ENCODE data around the gene HNF4A. TPM values are rescaled to one million over a fixed set of nuclear protein-coding genes. Genes with fewer than 3 reads are reported as not detected.

Gene HNF4A
- total and polyA plus RNA-seq, 2 of the 13 experiments (the other 11 are each of a cell fraction or from before 2014, with no cell fraction given) = 80.9 to 169 TPM

- TF ChIP-seq, protein P1, sequence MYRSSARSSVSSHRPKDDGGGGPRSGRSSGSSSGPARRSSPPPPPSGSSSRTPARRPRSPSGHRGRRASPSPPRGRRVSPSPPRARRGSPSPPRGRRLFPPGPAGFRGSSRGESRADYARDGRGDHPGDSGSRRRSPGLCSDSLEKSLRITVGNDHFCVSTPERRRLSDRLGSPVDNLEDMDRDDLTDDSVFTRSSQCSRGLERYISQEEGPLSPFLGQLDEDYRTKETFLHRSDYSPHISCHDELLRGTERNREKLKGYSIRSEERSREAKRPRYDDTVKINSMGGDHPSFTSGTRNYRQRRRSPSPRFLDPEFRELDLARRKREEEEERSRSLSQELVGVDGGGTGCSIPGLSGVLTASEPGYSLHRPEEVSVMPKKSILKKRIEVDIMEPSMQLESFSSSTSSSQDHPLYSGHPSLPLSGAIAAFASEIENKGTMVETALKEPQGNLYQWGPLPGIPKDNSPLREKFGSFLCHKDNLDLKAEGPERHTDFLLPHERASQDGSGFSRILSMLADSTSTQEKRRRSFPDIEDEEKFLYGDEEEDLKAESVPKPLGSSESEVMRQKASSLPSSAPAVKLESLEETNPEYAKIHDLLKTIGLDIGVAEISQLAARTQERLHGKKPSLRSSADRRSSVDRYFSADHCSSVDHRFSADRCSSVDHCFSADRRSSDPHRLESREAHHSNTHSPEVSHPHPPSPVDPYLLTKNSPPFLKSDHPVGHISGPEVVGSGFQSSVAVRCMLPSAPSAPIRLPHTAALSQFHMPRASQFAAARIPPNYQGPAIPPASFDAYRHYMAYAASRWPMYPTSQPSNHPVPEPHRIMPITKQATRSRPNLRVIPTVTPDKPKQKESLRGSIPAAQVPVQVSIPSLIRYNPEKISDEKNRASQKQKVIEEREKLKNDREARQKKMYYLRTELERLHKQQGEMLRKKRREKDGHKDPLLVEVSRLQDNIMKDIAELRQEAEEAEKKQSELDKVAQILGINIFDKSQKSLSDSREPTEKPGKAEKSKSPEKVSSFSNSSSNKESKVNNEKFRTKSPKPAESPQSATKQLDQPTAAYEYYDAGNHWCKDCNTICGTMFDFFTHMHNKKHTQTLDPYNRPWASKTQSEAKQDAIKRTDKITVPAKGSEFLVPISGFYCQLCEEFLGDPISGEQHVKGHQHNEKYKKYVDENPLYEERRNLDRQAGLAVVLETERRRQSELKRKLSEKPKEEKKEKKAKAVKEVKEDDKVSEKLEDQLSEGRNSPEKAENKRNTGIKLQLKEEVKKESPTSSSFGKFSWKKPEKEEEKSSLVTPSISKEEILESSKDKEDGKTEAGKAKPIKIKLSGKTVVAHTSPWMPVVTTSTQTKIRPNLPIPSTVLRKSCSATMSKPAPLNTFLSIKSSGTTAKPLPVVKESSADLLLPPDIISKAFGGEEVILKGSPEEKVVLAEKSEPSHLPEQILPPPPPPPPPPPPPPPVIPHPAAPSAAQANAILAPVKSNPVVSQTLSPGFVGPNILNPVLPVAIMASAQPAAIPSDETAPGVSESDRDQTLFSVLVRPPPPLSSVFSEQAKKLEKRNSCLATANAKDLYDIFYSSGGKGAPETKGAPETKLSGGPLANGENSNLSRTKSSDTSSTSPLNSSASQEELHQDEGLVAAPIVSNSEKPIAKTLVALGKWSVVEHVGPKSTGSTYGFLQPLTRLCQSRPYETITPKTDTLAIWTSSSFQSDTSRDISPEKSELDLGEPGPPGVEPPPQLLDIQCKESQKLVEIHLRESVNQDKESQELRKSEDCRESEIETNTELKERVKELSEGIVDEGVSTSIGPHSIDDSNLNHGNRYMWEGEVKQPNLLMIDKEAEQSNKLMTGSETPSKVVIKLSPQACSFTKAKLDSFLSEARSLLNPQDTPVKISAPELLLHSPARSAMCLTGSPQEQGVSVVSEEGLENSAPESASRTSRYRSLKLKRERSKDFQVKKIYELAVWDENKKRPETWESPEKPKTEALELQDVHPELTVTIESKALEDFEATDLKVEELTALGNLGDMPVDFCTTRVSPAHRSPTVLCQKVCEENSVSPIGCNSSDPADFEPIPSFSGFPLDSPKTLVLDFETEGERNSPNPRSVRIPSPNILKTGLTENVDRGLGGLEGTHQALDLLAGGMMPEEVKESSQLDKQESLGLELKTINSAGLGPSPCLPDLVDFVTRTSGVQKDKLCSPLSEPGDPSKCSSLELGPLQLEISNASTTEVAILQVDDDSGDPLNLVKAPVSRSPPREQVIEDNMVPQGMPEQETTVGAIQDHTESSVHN (CRISPR knock-in tag; IDR thresholded peaks at IDR 0.05) = no peak; the same call in 1 of the 2 replicates
- TF ChIP-seq SIN3B (IDR thresholded peaks at IDR 0.05; ENCODE audit: low read length) (peak; percentile 24; the same call in 1 of the 2 replicates), ZBTB7A (CRISPR knock-in tag; IDR thresholded peaks at IDR 0.05) (no peak), ZNF709 (CRISPR knock-in tag; IDR thresholded peaks at IDR 0.05) (0 out of 2 replicates have a peak, but pooled peaks have one; percentile 69), ELF1 (CRISPR knock-in tag; IDR thresholded peaks at IDR 0.05) (peak; percentile 60), HNRNPL (IDR thresholded peaks at IDR 0.05; ENCODE audit: low read depth, low read length) (0 out of 2 replicates have a peak, but pooled peaks have one; percentile 31), ZNF550 (CRISPR knock-in tag; IDR thresholded peaks at IDR 0.05; ENCODE audit: borderline replicate concordance) (no peak), HOXA5 (CRISPR knock-in tag; IDR thresholded peaks at IDR 0.05) (peak; percentile 11; the same call in 1 of the 2 replicates), TSC22D2 (CRISPR knock-in tag; IDR thresholded peaks at IDR 0.05; ENCODE audit: borderline replicate concordance) (0 out of 2 replicates have a peak, but pooled peaks have one; percentile 12), ATF6 (CRISPR knock-in tag; conservative IDR thresholded peaks at IDR 0.05) (peak; percentile 94; the same call in 1 of the 2 replicates), ZNF879 (CRISPR knock-in tag; IDR thresholded peaks at IDR 0.05) (no peak), SRSF4 (IDR thresholded peaks at IDR 0.05; ENCODE audit: low read depth, low read length, poor library complexity, severe bottlenecking) (no peak), KLF6 (CRISPR knock-in tag; IDR thresholded peaks at IDR 0.05) (no peak), ELF3 (CRISPR knock-in tag; IDR thresholded peaks at IDR 0.05) (peak; percentile 98), ZNF446 (CRISPR knock-in tag; IDR thresholded peaks at IDR 0.05) (peak; percentile 65; the same call in 1 of the 2 replicates)
- TF ChIP-seq, protein P2, sequence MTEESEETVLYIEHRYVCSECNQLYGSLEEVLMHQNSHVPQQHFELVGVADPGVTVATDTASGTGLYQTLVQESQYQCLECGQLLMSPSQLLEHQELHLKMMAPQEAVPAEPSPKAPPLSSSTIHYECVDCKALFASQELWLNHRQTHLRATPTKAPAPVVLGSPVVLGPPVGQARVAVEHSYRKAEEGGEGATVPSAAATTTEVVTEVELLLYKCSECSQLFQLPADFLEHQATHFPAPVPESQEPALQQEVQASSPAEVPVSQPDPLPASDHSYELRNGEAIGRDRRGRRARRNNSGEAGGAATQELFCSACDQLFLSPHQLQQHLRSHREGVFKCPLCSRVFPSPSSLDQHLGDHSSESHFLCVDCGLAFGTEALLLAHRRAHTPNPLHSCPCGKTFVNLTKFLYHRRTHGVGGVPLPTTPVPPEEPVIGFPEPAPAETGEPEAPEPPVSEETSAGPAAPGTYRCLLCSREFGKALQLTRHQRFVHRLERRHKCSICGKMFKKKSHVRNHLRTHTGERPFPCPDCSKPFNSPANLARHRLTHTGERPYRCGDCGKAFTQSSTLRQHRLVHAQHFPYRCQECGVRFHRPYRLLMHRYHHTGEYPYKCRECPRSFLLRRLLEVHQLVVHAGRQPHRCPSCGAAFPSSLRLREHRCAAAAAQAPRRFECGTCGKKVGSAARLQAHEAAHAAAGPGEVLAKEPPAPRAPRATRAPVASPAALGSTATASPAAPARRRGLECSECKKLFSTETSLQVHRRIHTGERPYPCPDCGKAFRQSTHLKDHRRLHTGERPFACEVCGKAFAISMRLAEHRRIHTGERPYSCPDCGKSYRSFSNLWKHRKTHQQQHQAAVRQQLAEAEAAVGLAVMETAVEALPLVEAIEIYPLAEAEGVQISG (CRISPR knock-in tag; IDR thresholded peaks at IDR 0.05) = peak; percentile 13
Observed at GRCh38 chr20:44433751-44434538, 78.4 kb downstream of the HNF4A start (continued).
